GM12878 (cell line): Measurements from ENCODE around the gene CISTR.

Experiments
- BHLHE40 ChIP-seq, 2 experiments: fragments of 450-650 bp in 1 of 2; IDR thresholded peaks; 2 replicates each; pipeline ENCODE4 v1.6.1; 2011 to 2017; ENCODE audit warnings: low read depth in 2 of 2, borderline replicate concordance in 1 of 2, improper control_type of control experiment in 1 of 2, low read length in 1 of 2, mild to moderate bottlenecking in 1 of 2
- CHD2 ChIP-seq: IDR thresholded peaks from 2 replicates; pipeline ENCODE4 v1.6.1; 2011; ENCODE audit warnings: low read depth, low read length, improper control_type of control experiment, borderline replicate concordance
- EP300 ChIP-seq, 2 experiments: fragments of 150-350 bp in 1 of 2; IDR thresholded peaks; 2 replicates each; pipeline ENCODE4 v1.6.1; 2011 to 2012; ENCODE audit warnings: low read depth in 2 of 2, low read length in 2 of 2, borderline replicate concordance in 1 of 2, improper control_type of control experiment in 1 of 2, inconsistent platforms in 1 of 2; ENCODE audit not compliant: control insufficient read depth in 1 of 2
- LARP7 ChIP-seq: fragments of 450-650 bp; IDR thresholded peaks from 2 replicates; pipeline ENCODE4 v1.6.1; 2017; ENCODE audit warnings: mild to moderate bottlenecking
- MYC ChIP-seq: IDR thresholded peaks from 2 replicates; pipeline ENCODE4 v1.6.1; 2011; ENCODE audit warnings: mild to moderate bottlenecking, low read length, moderate library complexity, inconsistent platforms; ENCODE audit not compliant: insufficient read depth, insufficient replicate concordance, insufficient read length, severe bottlenecking
- NFYB ChIP-seq: IDR thresholded peaks from 2 replicates; pipeline ENCODE4 v1.6.1; 2011; ENCODE audit warnings: low read depth, mild to moderate bottlenecking, low read length, improper control_type of control experiment, moderate library complexity; ENCODE audit not compliant: insufficient read depth
- ZSCAN29 ChIP-seq: fragments of 450-650 bp; IDR thresholded peaks from 2 replicates; pipeline ENCODE4 v1.6.1; 2017; ENCODE audit warnings: mild to moderate bottlenecking, moderate library complexity
- TF ChIP-seq, protein P1 (sequence below), 3 experiments: IDR thresholded peaks in 2 of 3; conservative IDR thresholded peaks in 1 of 3; 2 replicates each; pipeline ENCODE4 v1.5.1; 2011; ENCODE audit warnings: low read depth in 3 of 3, low read length in 3 of 3, mild to moderate bottlenecking in 3 of 3, control low read depth in 2 of 3, moderate library complexity in 2 of 3, inconsistent platforms in 1 of 3, mixed read lengths in 1 of 3; ENCODE audit not compliant: control insufficient read depth in 2 of 3, insufficient read depth in 1 of 3; ENCODE audit errors: extremely low read depth in 1 of 3
- TF ChIP-seq, protein P2 (sequence below): IDR thresholded peaks from 2 replicates; pipeline ENCODE4 v1.6.1; 2012; ENCODE audit warnings: mild to moderate bottlenecking, low read depth, low read length

DNA sequence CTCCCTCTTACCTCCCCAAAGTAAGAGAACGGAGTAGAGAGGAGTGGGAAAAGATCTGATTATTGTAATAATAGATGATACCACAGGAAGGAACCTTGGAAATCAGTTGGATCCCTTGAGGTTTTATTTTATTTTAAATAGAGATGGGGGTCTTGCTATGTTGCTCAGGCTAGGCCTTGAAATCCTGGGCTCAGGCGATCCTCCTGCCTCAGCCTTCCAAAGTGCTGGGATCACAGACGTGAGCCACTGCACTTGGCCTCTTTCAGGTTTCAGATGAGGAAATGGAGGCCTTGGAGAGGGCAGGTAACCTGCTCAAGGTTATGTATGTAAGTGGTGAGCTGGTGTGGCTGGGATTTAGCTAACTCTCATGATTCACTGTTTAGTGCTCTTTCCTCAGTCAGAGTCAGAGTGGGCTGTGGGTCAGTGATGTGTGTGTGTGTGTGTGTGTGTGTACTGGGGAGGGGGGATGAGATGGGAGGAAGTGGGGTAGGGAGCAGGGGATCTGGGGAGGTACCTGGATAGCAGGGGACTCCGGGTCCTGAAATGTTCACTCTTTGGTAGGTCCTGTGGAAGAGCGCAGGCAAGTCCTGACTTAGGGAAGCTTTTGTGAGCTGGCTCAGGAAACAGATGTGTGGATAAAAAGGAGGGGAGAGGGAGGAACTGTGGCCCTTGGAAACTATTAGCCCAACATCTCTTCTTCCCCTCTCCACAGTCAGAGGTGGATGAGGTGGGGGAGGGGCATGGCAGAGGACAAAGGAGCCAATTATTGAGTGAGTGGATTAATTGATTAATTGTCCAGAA is 4.7 kb upstream of the CISTR start:
- TF ChIP-seq, protein P1, sequence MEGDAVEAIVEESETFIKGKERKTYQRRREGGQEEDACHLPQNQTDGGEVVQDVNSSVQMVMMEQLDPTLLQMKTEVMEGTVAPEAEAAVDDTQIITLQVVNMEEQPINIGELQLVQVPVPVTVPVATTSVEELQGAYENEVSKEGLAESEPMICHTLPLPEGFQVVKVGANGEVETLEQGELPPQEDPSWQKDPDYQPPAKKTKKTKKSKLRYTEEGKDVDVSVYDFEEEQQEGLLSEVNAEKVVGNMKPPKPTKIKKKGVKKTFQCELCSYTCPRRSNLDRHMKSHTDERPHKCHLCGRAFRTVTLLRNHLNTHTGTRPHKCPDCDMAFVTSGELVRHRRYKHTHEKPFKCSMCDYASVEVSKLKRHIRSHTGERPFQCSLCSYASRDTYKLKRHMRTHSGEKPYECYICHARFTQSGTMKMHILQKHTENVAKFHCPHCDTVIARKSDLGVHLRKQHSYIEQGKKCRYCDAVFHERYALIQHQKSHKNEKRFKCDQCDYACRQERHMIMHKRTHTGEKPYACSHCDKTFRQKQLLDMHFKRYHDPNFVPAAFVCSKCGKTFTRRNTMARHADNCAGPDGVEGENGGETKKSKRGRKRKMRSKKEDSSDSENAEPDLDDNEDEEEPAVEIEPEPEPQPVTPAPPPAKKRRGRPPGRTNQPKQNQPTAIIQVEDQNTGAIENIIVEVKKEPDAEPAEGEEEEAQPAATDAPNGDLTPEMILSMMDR (IDR thresholded peaks at IDR 0.05 in 2 of 3, conservative IDR thresholded peaks at IDR 0.05 in 1 of 3; ENCODE audit: control insufficient read depth in 2 of 3, extremely low read depth in 1 of 3, insufficient read depth in 1 of 3, low read depth in 3 of 3, low read length in 3 of 3) = no peak
- TF ChIP-seq ZSCAN29 = no peak
- TF ChIP-seq, protein P2, sequence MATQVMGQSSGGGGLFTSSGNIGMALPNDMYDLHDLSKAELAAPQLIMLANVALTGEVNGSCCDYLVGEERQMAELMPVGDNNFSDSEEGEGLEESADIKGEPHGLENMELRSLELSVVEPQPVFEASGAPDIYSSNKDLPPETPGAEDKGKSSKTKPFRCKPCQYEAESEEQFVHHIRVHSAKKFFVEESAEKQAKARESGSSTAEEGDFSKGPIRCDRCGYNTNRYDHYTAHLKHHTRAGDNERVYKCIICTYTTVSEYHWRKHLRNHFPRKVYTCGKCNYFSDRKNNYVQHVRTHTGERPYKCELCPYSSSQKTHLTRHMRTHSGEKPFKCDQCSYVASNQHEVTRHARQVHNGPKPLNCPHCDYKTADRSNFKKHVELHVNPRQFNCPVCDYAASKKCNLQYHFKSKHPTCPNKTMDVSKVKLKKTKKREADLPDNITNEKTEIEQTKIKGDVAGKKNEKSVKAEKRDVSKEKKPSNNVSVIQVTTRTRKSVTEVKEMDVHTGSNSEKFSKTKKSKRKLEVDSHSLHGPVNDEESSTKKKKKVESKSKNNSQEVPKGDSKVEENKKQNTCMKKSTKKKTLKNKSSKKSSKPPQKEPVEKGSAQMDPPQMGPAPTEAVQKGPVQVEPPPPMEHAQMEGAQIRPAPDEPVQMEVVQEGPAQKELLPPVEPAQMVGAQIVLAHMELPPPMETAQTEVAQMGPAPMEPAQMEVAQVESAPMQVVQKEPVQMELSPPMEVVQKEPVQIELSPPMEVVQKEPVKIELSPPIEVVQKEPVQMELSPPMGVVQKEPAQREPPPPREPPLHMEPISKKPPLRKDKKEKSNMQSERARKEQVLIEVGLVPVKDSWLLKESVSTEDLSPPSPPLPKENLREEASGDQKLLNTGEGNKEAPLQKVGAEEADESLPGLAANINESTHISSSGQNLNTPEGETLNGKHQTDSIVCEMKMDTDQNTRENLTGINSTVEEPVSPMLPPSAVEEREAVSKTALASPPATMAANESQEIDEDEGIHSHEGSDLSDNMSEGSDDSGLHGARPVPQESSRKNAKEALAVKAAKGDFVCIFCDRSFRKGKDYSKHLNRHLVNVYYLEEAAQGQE = no peak
- no peak for TF ChIP-seq LARP7
- TF ChIP-seq NFYB = no peak
- TF ChIP-seq CHD2 = no peak
- TF ChIP-seq MYC = no peak
- no peak for TF ChIP-seq EP300 (IDR thresholded peaks at IDR 0.05; ENCODE audit: borderline replicate concordance in 1 of 2, control insufficient read depth in 1 of 2, low read depth in 2 of 2, low read length in 2 of 2)
- no peak for TF ChIP-seq BHLHE40 (IDR thresholded peaks at IDR 0.05; ENCODE audit: borderline replicate concordance in 1 of 2, low read depth in 2 of 2, low read length in 1 of 2)
